Left kidney (tissue), 2 donors: ENCODE data around the gene MARK4. TPM values are rescaled to one million over a fixed set of nuclear protein-coding genes. Genes with fewer than 3 reads are reported as not detected.

ENCODE experiments used
- DNase-seq: peaks from one replicate; pipeline ENCODE4 v3.0.0-alpha.2; 2013
- polyA plus RNA-seq: library from polyadenylated mRNA; unstranded; fragments of 120-200 nt; gene quantifications from one replicate; pipeline ENCODE4 v1.2.1, GENCODE V29; 2013; ENCODE audit not compliant: insufficient read length

Gene MARK4
- polyA plus RNA-seq, 1 donor: 41.7 TPM

DNA sequence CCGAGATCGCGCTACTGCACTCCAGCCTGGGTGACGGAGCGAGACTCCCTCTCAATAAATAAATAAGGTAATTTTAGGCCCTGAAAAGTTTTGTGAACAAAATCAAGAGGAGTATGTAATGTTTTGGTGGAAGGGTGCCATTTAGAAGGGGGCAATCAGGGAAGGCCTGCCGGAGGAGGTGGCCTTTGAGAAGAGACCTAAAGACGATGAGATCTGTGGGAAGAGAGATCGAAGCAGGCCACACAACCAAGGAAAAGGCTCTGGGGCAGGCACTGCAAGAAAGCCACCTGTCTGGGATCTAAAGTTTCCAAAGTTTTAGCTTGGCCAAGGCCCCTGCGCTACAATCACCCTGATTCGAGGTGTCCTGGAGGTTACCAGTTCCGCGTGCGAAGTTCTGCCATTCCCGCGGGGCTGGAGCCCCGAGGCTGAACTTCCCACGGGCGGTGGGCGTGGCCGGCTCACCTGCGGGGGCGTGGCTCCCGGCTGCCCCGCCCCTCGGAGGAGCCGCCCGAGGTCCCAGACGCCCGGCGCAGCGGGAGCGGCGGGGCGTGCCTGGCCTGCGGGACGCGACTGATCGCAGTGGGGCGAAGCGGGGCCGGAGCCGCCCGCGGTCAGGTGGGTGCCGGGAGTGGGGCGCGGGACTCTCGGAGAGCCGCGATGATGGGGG is 89.3 kb downstream of the MARK4 start, which contains the start of gene KLC3:
Gene KLC3, plus strand, starts transcription at position 519 of the 667 bp plus-strand sequence. CDS start 4,792 bp downstream, outside the sequence.
- DNase-seq: no peak

DNA sequence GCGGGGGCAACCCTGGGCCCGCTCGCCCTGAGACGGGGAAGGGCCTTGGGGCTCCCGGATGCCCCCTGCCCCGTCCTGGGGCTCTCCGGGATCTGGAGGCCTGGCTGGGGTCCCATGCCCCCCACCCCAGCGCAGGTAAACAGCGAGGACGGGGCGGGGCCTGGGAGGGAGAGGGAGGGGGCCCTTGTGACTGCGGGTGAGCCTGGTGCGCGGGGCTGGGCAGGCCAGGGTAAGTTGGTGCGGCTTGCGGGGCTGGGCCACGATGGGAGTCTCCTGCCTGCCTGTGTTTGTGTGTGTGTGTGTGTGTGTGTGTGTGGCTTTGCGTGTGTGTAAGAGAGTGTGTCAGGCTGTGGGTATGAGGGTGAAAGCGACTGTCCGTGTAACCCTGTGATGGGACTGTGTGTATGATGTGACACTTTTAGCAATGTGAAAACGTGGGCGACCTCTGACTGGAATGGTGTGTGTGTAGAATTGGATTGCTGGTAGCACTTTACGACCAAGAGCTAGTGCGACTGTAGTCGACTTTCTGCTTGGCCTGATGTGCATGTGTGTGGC is 89.9 kb downstream of the MARK4 start:
- DNase-seq: no peak

DNA sequence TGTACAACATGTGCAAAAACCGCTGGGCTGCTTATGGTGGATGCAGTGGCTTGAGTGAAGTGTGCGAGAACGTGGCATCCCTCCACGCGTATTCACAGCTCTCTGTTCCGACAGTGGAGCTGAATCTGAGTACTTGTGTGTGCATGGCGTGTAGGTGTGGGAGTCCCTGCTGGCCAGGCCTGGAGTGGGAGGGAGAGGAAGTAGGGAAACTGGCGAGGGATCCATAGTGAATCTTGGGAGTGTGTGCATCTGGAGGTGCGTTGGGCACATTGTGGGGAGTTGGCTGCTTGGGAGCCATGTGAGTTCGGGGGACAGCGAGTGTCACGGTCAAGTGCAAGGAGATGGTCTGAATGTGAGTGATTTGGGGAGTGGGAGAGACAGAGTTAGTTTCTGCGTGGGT is 91.8 kb downstream of the MARK4 start:
- no peak for DNase-seq

DNA sequence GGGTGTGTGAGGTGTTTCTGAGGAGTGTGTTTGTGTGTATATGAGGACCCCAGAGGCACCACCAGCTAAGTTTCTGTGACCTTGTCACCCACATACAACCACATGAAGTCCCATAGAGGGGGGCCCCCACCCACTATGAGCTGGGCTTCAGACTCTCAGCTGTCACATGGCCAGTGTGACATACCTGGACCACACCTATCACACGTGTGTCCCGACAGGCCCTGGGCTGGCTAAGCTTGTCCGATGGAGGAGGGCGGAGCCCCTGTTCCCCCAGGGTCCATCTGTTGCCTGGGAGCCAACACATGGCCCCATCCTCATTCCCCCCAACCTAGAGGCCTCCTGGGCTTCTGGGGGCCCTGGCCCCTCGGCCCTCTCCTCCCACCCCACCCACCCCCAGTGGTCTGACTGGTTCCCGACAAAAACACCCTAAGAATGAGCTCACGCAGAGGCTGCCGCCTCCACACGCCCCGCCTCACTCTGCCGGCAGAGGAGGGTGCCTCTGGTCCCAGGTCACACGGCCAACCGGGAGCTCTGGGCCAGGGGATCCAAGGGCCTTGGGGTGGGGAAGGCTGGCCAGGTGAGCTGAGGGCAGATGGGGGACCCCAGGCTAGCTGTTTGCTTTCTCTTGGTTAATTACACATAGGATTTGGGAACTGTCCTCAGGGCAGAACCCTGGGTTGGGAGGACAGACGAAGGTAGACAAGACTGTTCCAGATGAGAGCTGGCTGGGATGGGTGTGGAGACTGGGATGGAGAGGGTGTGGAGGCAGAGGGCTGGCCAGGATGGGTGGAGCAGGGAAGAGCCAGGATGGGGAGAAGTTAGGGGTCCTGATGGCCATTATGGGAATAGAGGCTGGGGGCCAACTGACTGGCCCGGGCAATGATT is 93.8 kb downstream of the MARK4 start:
- DNase-seq: no peak

DNA sequence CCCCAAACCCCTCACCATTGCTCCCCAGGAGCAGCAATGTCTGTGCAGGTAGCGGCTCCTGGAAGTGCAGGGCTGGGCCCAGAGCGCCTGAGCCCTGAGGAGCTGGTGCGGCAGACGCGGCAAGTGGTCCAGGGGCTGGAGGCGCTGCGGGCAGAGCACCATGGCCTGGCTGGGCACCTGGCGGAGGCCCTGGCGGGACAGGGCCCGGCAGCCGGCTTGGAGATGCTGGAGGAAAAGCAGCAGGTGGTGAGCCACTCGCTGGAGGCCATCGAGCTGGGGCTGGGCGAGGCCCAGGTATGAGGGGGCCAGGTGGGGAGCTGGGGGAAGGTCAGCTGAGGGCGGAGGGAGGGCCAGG is 94.4 kb downstream of the MARK4 start:
- no peak for DNase-seq

DNA sequence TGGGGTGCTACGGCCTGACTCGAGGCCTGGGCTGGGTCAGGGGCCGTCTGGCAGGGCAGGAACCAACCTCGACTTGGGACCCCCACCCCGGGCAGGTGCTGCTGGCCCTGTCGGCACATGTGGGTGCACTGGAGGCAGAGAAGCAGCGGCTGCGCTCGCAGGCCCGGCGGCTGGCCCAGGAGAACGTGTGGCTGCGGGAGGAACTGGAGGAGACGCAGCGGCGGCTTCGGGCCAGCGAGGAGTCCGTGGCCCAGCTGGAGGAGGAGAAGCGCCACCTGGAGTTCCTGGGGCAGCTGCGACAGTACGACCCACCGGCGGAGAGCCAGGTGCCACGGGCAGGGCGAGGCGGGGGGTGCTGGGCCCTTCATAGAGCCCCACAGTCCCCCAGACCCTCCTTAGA is 95.4 kb downstream of the MARK4 start:
- no peak for DNase-seq

DNA sequence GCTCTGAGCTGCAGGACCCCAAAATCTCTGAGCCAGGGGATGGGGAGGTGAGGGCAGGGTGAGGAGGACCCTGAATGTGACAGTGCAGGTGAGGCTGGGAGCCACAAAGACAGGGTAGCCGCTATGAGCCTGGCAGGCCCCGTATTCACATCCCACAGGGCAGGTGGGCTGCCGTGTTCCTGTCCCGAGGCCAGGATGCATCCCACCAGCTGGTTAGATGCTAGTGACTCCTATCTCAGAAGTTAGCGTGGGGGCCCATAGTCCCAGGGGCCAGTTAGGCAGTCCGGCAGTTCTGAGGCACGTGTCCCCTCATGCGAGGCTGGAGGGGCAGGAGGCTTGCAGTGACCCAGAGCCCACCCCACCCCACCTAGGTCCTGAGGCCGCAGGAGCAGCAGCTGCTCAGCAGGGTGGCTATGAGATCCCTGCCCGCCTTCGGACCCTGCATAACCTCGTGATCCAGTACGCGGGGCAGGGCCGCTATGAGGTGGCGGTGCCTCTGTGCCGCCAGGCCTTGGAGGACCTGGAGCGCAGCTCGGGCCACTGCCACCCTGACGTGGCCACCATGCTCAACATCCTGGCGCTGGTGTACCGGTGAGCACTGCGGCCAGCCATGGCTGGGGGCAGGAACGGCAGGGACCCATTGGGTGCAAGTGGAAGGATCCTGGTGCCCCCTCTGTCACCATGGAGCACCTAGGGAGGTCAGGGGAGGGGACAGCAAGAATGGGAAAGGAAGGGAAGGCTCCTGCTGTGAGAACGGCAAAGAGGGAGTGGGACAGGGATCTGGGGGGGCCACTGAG is 96.7 kb downstream of the MARK4 start:
- DNase-seq: no peak

DNA sequence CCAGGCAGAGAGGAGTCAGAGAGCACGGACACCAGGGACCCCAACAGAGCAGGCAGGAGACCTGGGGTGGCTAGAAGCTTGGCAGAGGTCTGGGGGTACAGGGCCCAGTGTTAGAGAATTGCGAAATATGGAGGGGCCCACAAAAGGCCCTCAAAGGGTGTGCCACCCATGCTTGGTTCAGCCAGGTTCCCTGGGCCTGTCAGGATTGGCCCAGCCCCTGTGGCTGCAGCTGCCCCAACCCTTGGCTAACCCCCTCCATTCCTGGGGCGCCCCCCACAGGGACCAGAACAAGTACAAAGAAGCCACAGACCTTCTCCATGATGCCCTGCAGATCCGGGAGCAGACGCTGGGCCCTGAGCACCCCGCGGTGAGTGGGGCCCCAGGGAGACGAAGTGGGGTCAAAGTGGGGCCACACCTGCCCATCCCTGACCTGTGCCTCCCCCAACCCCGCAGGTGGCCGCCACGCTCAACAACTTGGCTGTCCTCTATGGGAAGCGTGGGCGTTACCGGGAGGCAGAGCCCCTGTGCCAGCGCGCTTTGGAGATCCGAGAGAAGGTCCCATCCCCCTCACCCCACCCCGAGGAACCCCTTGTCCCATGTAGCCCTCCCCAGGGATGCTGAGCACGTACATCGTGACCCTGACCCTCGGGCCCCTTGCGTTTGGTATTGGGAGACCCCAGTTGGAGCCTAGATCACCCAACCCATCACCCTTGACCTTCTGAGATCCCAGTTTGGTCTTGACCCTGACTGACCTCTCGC is 97.5 kb downstream of the MARK4 start:
- DNase-seq: no peak

DNA sequence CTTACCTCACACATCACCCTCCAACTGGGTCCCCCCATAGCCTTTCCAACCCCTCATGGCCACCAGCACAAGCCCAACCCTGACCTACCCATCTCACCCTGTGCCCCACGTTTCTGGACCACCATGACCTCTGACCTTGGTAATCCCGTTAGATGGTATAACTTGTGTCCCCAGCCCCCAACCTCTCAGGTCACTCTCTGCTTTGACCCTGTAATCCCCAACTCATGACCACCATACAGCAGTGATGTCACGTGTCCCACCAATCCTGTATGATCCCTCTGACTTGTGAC is 98.0 kb downstream of the MARK4 start:
- no peak for DNase-seq

DNA sequence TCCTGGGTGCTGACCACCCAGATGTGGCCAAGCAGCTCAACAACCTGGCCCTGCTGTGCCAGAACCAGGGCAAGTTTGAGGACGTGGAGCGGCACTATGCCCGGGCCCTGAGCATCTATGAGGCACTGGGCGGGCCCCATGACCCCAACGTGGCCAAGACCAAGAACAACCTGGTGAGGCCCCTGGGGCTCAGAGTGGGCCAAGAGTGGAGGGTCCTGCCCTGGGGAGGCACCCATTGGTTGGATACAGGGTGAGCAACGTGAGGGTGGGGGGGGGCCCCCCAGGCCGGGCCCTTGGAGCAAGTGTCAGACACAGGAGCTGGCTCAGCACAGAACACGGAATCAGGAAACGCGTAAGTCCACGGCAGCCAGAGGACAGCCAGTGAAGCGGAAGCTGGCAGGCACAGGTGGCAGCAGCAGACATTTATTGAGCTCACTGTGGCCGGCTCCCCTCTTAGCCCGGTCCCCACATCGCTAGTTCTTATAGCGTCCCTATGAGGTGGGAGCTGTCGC is 98.4 kb downstream of the MARK4 start:
- no peak for DNase-seq

DNA sequence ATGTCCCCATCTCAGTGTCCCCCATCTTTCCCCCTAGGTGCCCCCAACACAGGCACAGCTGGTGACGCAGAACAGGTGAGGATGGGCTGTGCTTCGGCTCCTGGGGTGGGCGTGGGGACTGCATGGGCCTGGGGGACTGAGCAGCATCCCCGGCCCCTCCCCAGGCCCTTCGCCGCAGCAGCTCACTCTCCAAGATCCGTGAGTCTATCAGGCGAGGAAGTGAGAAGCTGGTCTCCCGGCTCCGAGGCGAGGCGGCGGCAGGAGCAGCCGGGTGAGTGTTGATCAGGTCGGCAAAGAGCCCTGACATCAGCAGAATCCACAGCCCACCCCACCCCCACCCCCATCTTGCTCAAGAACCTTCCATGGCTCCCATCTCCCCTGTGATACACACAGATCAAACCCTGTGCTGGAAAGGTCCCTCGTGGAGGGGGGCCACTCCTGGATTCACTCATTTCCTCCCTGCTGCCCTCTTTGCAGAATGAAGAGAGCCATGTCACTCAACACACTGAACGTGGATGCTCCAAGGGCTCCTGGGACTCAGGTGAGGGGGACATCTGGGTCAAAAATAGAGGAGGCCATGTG is 99.5 kb downstream of the MARK4 start:
- no peak for DNase-seq

DNA sequence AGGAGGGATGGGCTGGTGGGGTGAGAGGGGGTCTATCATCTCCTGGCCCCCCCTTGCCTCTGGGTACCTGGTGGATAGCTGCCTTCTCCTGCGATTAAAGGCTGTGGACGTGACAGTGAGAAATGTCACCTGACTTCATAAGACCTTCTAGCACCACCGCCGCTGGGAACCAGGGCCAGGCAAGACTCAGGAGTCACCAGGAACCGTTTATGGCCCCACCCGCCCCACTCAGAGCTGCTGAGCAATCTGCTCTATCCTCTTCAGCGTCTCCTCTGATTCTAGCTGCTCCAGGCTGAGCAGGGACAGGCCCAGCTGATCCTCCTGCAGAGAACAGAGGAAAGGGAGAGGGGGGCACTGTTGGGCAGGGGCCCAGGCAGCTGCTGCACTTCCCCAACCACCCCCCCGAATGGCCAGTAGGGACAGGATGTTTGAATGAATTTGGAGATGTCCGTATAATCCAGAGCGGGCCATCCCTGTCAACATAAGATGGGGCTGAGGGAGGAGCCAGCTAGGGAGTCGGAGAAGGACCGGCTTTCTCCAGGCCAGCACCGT is 100.4 kb downstream of the MARK4 start:
- DNase-seq: no peak

DNA sequence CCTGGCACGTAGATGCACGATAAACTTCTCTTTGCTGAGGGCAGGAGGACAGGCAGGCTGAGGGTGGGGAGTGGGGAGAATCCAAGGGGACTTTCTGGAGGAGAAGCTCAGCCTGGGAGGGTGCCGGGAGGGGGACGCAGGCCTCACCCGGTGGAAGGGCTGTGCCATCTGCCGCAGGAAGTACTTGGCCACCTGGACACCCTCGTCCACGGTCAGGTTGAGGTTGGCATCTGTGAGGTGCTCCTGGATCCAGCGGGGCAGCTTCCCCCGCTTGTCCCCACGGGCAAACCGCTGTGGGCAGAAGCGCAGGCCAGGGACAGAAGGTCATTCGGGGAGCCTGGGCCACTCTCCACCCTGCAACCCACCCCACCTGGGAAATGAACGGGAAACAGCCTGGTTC is 101.0 kb downstream of the MARK4 start:
- DNase-seq: no peak

DNA sequence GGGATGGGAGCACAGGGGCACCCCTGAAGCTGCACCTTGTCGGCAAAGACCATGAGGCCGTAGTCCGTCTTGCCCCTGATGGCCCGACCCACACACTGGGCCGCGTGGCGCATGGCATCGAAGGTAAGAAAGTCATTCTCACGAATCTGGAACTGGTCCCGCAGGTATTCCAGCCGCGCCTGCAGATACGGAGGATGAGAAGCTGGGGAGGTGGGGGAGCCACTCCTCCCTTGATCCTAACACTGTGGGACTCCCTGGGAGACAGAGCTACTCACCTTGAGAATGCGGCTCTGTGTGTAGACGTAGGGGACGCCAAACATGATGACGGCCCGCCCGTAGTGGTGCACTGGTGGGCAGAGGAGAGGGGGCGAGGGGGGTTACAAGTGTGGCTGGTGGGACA is 101.4 kb downstream of the MARK4 start:
- DNase-seq: no peak

DNA sequence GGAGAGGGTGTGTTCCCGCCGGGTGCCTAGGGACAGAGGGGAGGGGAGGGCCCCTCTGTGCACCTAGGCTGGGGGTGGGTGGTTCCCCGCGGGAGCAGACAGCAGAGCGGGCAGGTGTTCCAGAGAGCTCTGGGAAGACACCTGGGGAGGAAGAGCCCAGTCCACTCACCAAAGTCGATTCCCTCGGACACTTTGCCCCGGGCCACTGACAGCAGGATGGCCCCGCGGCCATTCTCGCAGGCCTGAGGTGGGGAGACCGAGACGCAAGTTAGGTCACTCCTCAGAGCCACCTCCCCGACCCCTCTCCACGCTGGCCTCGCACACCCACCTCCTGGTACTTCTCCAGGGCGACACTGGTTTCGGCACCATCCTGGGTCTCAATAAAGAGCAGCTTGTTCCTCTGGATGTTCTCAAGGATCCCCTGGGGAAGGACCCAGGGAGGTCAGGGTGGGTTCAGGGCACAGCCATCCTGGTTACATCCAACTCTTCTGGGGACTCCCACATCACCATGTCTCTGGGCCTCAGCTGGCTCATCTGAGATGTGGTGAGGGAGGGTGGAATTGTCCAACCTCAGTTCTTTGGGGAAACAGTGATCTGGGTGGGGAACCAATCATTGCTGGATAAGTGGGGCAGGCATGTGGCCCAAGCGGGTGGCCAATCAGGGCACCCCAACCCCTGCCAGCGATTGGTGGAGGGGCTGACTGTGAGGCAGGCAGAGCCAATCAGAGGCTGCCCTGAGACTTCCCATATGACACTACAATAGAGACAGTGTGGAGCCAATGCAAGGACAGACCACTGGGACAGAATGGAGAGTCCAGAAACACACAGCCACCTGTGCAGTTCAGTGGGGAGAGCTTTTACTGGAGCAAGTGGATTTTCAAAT is 102.1 kb downstream of the MARK4 start:
- no peak for DNase-seq

DNA sequence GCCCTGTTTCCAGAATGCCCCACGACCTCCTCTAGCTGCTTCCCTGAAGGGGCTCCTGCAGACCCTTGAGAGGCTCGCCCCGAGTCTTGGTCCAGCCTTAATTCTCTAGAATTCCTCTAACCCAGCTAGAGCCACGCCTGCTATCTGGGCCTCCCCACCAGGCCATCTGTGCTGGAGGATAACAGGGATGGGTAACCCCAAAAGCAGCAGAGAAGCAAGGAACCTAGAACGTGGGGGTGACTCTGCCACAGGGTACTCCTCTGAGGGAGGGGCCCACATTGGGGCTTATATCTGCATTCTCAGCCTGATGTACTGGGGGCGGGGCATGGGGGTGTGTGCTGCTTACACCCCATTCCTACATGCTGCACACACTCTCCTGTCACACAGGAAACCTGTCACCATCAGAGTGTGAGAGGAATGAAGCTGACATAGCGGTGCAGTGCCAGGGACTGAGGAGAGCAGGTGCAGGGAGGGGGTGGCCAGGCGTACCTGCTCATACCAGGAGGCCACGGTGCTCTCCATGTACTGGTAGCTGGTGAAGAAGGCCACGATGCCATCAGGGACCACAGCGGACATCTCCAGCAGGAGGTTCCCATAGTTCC is 103.3 kb downstream of the MARK4 start:
- DNase-seq: no peak
